Esophagus muscularis mucosa (tissue), 4 donors: ENCODE results near the gene ST6GAL2. TPM values are rescaled to one million over a fixed set of nuclear protein-coding genes. Genes with fewer than 3 reads are reported as not detected.

ENCODE experiments used
- DNase-seq: peaks from one replicate; pipeline ENCODE4 v3.0.0-alpha.2; 2017; ENCODE audit errors: extremely low spot score
- H3K27ac ChIP-seq, 4 donors: fragments of 200-600 bp; sonication (generic); replicated peaks in 1 of 4; 1 replicate in 3 of 4; 2 replicates in 1 of 4; pipeline ENCODE4 v1.5.1; 2016 to 2019; ENCODE audit warnings: mild to moderate bottlenecking in 1 of 4
- H3K27me3 ChIP-seq, 4 donors: fragments of 200-600 bp; sonication (generic); one replicate each; pipeline versions ENCODE4 v1.5.1 to v1.6.0; 2016 to 2019
- H3K36me3 ChIP-seq, 4 donors: fragments of 200-600 bp; sonication (generic); one replicate each; pipeline ENCODE4 v1.5.1; 2016 to 2019
- H3K4me1 ChIP-seq, 4 donors: fragments of 200-600 bp; sonication (generic); one replicate each; pipeline ENCODE4 v1.5.1; 2016 to 2019
- H3K4me3 ChIP-seq, 4 donors: fragments of 200-600 bp; sonication (generic); 1 replicate in 2 of 4; 2 replicates in 2 of 4; pipeline ENCODE4 v1.5.1; 2016 to 2019; ENCODE audit warnings: mild to moderate bottlenecking in 4 of 4, moderate library complexity in 1 of 4
- H3K9me3 ChIP-seq, 4 donors: fragments of 200-600 bp; sonication (generic); 1 replicate in 3 of 4; 2 replicates in 1 of 4; pipeline ENCODE4 v1.5.1; 2016 to 2019
- EP300 ChIP-seq: sonication (generic); formaldehyde crosslinking; IDR thresholded peaks from one replicate; pipeline ENCODE4 v1.6.1; 2017; ENCODE audit warnings: antibody characterized with exemption
- POLR2A ChIP-seq: fragments of 450-650 bp; IDR thresholded peaks from one replicate; pipeline ENCODE4 v1.6.1; 2017; ENCODE audit warnings: antibody characterized with exemption, moderate library complexity, mild to moderate bottlenecking, low read depth
- POLR2AphosphoS5 ChIP-seq, 2 donors: sonication (generic); formaldehyde crosslinking; IDR thresholded peaks; one replicate each; pipeline ENCODE4 v1.6.1; 2017; ENCODE audit warnings: antibody characterized with exemption in 2 of 2
- WGBS: methylation state at CpG from one replicate; pipeline ENCODE4 v1.1.5; 2018; 5-methylcytosine and 5-hydroxymethylcytosine counted together
- intact Hi-C: fragments of 100-400 bp; cut with DNase I; formaldehyde crosslinking; loops from one replicate; pipeline ENCODE4 v1.15.1; 2023
- total RNA-seq, 4 donors: library from RNA; depleted of rRNA; stranded (reverse); fragments of >200 nt; gene quantifications; one replicate each; pipeline versions ENCODE4 v1.1.0 to v1.2.1, GENCODE V29; 2016
- TF ChIP-seq, protein P1 (sequence below), 3 experiments: fragments of 200-600 bp in 2 of 3; fragments of 450-650 bp in 1 of 3; sonication (generic) in 2 of 3; IDR thresholded peaks; one replicate each; pipeline ENCODE4 v1.5.1; 2017 to 2019; ENCODE audit warnings: antibody characterized with exemption in 3 of 3, mild to moderate bottlenecking in 2 of 3, moderate library complexity in 1 of 3

Gene ST6GAL2
- total RNA-seq, 4 donors from 2014 or later = 3.6 to 20.9 (median 7.5) TPM

DNA sequence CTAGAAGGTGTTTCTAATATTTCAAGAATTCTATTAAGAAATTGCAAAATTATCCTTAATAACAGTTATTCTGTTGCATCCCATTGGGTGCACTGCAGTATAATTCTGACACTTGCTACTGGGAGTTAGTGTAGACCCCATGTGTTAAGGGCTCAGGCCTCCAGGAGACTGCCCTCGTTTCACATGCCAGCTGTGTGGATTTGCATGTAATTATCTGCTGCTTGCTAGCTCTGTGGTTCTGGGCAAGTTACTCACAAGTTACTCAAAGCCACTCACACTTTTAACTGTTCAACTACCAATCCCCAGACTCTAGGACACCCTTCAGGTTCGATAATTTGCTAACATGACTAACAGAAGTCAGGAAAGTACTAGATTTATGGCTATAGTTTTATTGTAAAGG lies 38.6 kb downstream of the ST6GAL2 start:
- H3K4me3 ChIP-seq = no peak overlapping the region
- peaks cover 13 to 48% (median 26%) of the 10 kb centered on the region in 4 donors for H3K4me1 ChIP-seq
- no peak for TF ChIP-seq POLR2A
- TF ChIP-seq, protein P1, sequence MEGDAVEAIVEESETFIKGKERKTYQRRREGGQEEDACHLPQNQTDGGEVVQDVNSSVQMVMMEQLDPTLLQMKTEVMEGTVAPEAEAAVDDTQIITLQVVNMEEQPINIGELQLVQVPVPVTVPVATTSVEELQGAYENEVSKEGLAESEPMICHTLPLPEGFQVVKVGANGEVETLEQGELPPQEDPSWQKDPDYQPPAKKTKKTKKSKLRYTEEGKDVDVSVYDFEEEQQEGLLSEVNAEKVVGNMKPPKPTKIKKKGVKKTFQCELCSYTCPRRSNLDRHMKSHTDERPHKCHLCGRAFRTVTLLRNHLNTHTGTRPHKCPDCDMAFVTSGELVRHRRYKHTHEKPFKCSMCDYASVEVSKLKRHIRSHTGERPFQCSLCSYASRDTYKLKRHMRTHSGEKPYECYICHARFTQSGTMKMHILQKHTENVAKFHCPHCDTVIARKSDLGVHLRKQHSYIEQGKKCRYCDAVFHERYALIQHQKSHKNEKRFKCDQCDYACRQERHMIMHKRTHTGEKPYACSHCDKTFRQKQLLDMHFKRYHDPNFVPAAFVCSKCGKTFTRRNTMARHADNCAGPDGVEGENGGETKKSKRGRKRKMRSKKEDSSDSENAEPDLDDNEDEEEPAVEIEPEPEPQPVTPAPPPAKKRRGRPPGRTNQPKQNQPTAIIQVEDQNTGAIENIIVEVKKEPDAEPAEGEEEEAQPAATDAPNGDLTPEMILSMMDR (IDR thresholded peaks at IDR 0.05) = no peak
- TF ChIP-seq EP300 = no peak
- TF ChIP-seq POLR2AphosphoS5 (IDR thresholded peaks at IDR 0.05) = no peak
- H3K36me3 ChIP-seq = no peaks in the 10 kb centered on the region
- no peak for DNase-seq
- intact Hi-C loops = no loop called here
- WGBS = 60% methylated on average over 2 of the region's 2 CpGs
- no peaks in the 10 kb centered on the region for H3K9me3 ChIP-seq
- H3K27ac ChIP-seq = no peak overlapping the region
- no peaks in the 10 kb centered on the region for H3K27me3 ChIP-seq

DNA sequence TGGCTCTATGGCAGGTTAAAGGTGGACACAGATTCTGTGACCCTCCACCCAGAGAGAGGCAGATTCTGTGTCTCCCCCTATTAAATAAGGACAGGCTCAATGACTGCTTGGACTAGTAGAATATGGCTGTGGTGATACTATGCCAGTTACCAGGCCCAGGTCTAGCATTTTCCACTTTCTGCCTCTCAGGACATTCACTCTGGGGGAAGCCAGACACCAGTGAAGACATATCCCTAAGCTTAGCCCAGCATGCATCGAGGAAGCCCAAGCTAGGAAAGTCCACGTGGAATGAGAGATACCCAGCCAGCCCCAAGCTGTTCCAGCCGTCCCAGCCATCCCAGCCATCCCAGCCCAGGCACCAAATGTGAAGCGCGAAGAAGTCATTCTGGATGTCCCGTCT lies 40.3 kb downstream of the ST6GAL2 start:
- Histone ChIP-seq H3K27ac (no peak overlapping the region), H3K9me3 (no peaks in the 10 kb centered on the region), H3K27me3 (no peaks in the 10 kb centered on the region), H3K4me3 (no peak overlapping the region), H3K36me3 (no peaks in the 10 kb centered on the region), H3K4me1 (peaks cover 6 to 48% (median 26%) of the 10 kb centered on the region in 4 donors)
- TF ChIP-seq, protein P1 (IDR thresholded peaks at IDR 0.05) = no peak
- no peak for TF ChIP-seq EP300
- TF ChIP-seq POLR2A = no peak
- no peak for TF ChIP-seq POLR2AphosphoS5 (IDR thresholded peaks at IDR 0.05)
- intact Hi-C loops = no loop called here
- WGBS = 91% methylated on average over 6 of the region's 6 CpGs
- peak; percentile 88 for DNase-seq

DNA sequence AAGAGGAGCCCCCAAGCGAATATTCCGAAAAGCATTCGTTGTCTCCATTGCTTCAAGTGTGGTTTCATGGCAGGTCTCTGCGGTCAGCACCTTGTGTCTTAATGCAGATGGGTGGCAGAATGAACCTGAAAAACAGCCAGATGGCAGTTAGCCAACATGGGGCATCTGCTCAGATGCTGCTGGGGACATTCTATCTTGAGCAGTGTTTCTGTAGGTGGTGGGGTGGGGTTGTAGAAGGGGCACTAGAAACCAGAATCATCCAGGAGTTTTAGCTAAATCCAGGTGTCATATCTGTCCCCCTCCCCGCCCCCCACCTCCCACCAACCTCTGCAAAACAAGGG lies 42.1 kb downstream of the ST6GAL2 start:
- no peaks in the 10 kb centered on the region for H3K36me3 ChIP-seq
- intact Hi-C loops = no loop called here
- no peaks in the 10 kb centered on the region for H3K27me3 ChIP-seq
- no peaks in the 10 kb centered on the region for H3K9me3 ChIP-seq
- peaks cover 3 to 46% (median 31%) of the 10 kb centered on the region in 4 donors for H3K4me1 ChIP-seq
- DNase-seq = peak; percentile 80
- H3K27ac ChIP-seq = no peak overlapping the region
- WGBS = 85% methylated on average over 5 of the region's 5 CpGs
- H3K4me3 ChIP-seq = no peak overlapping the region
- TF ChIP-seq, protein P1 (IDR thresholded peaks at IDR 0.05) = no peak
- no peak for TF ChIP-seq POLR2A
- no peak for TF ChIP-seq EP300
- TF ChIP-seq POLR2AphosphoS5 (IDR thresholded peaks at IDR 0.05) = no peak

DNA sequence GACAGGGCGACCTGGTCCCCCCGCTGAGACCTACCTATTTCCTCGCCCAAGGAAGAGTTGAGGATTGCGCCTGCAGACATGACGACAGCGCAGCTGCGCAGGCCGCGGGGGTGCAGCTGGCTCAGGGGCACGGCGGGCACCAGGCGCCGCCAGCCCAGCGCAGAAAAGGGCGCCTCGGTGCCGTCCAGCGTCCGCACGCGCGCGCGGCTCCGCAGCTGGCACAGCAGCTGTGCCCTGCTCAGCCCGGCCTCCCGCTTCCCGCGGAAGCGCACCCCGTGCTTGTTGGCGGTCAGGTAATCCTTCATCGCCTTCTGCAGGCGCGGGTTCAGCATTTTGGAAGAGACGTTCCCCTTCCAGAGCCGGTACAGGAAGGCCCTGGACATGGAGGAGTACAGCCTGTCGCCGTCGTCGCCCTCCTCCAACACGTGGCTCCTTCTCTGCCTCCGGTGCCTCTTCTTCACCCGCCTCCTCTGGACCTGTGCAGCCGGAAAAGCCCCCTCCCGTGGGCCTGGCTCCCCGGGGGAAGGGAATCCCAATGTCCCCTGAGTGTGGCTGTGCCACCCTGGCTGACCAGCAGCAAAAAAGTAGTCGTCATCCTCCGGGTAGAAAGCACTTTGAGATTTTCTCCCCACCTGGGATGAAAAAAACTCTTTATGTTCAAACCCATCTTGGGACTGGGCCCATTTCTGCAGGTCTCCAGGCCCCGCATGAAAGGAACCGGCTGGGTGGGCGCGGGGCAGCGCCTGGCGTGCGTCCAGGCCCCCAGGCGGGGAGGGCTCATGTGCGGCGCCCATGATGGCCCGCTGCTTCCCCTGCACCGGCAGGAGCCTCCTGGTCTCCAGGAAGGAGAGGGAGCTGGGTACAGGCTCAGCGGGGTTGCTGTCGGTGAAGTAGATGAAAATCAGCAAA lies 42.7 kb downstream of the ST6GAL2 start:
- TF ChIP-seq POLR2AphosphoS5 (IDR thresholded peaks at IDR 0.05) = no peak
- 96% methylated on average over 58 of the region's 63 CpGs for WGBS
- Histone ChIP-seq H3K9me3 (no peaks in the 10 kb centered on the region), H3K27me3 (no peaks in the 10 kb centered on the region), H3K36me3 (no peaks in the 10 kb centered on the region), H3K27ac (no peak overlapping the region), H3K4me3 (no peak overlapping the region), H3K4me1 (peaks cover 3 to 44% (median 31%) of the 10 kb centered on the region in 4 donors)
- peak; percentile 72 for DNase-seq
- intact Hi-C loops = no loop called here

DNA sequence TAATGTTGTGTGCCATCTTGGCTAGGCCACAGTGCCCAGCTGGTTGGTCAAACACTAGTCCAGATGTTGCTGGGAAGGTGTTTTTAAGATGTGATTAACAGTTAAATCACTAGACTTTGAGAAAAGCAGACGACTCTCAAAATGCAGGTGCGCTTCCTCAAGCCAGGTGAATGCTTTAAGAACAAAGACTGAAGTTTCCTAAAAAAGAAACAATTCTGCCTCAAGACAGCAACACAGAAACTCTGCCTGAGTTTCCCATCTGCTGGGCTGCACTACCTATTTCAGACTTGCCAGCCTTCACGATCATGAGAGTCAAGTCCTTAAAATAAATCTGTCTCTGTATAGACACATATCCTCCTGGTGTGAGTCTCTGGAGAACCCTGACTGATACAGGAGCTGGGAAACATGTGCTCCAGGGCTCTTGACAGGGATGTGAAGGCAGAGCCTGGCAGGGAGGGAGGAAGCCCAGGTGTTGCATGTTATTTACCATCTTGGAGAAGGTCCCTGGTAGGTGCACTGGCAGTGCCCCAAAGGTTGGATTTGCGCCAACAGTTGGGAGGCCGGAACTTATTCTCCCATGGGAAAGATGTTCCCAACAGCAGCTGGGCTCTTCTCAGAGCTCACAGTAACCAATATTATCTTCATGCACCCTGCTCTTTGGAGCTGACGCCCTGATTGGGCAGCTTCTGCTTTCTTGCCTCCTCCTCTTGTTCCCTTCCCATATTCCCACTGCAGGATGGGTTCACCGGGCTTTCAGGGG lies 43.9 kb downstream of the ST6GAL2 start:
- no peak for TF ChIP-seq EP300
- TF ChIP-seq POLR2A = no peak
- TF ChIP-seq POLR2AphosphoS5 (IDR thresholded peaks at IDR 0.05) = no peak
- TF ChIP-seq, protein P1 (IDR thresholded peaks at IDR 0.05) = no peak
- Histone ChIP-seq H3K4me3 (no peak overlapping the region), H3K36me3 (no peaks in the 10 kb centered on the region), H3K27me3 (no peaks in the 10 kb centered on the region), H3K4me1 (peaks cover 3 to 44% (median 31%) of the 10 kb centered on the region in 4 donors), H3K9me3 (no peaks in the 10 kb centered on the region), H3K27ac (peak overlapping the region in 1 of 4 donors; percentile 28)
- DNase-seq = peak; percentile 72
- intact Hi-C loops = no loop called here
- 82% methylated on average over 6 of the region's 7 CpGs for WGBS
